SK-N-SH treated with all-trans-retinoic acid at 6 μM for 48 hours (cell line): ENCODE measurements around the gene KXD1.

Source experiments
- ATAC-seq: fragments of 200-7000 bp; cut with Tn5 transposase; 3 replicates; pipeline ENCODE4 v1.9.1; 2020; ENCODE audit warnings: mild to moderate bottlenecking, moderate library complexity
- BACH2 ChIP-seq: fragments of 250-450 bp; sonication (Bioruptor Pico); IDR thresholded peaks from 2 replicates; pipeline ENCODE4 v1.9.0; 2021; ENCODE audit warnings: mild to moderate bottlenecking, borderline replicate concordance
- CSDC2 ChIP-seq: fragments of 250-450 bp; sonication (Bioruptor Pico); IDR thresholded peaks from 2 replicates; pipeline ENCODE4 v1.5.0; 2020; ENCODE audit warnings: mild to moderate bottlenecking, moderate library complexity
- ESRRG ChIP-seq: fragments of 250-450 bp; sonication (Bioruptor Pico); IDR thresholded peaks from 2 replicates; pipeline ENCODE4 v1.6.1; 2021; ENCODE audit warnings: mild to moderate bottlenecking
- GLIS3 ChIP-seq: fragments of 250-450 bp; sonication (Bioruptor Pico); IDR thresholded peaks from 2 replicates; pipeline ENCODE4 v1.5.0; 2020; ENCODE audit warnings: mild to moderate bottlenecking, moderate library complexity
- OSR1 ChIP-seq: fragments of 250-450 bp; sonication (Bioruptor Pico); IDR thresholded peaks from 2 replicates; pipeline ENCODE4 v1.8.0; 2022; ENCODE audit warnings: moderate library complexity, mild to moderate bottlenecking, inconsistent platforms
- PATZ1 ChIP-seq: fragments of 250-450 bp; sonication (Bioruptor Pico); IDR thresholded peaks from 2 replicates; pipeline ENCODE4 v1.8.0; 2020; ENCODE audit warnings: mild to moderate bottlenecking, moderate library complexity, borderline replicate concordance
- POU6F1 ChIP-seq: fragments of 250-450 bp; sonication (Bioruptor Pico); IDR thresholded peaks from 2 replicates; pipeline ENCODE4 v1.8.0; 2021; ENCODE audit warnings: low read depth, mild to moderate bottlenecking, moderate library complexity, borderline replicate concordance
- PPARA ChIP-seq: fragments of 250-450 bp; sonication (Bioruptor Pico); IDR thresholded peaks from 2 replicates; pipeline ENCODE4 v1.5.0; 2020; ENCODE audit warnings: mild to moderate bottlenecking, borderline replicate concordance
- RARB ChIP-seq: fragments of 250-450 bp; sonication (Bioruptor Pico); IDR thresholded peaks from 2 replicates; pipeline ENCODE4 v1.8.0; 2021; ENCODE audit warnings: mild to moderate bottlenecking, moderate library complexity
- SNAI2 ChIP-seq: fragments of 250-450 bp; sonication (Bioruptor Pico); IDR thresholded peaks from 2 replicates; pipeline ENCODE4 v1.5.0; 2020; ENCODE audit warnings: mild to moderate bottlenecking, moderate library complexity
- TCF4 ChIP-seq: fragments of 250-450 bp; sonication (Bioruptor Pico); IDR thresholded peaks from 2 replicates; pipeline ENCODE4 v1.8.0; 2021; ENCODE audit warnings: mild to moderate bottlenecking, moderate library complexity, borderline replicate concordance
- TOX ChIP-seq: fragments of 250-450 bp; sonication (Bioruptor Pico); IDR thresholded peaks from 2 replicates; pipeline ENCODE4 v1.8.0; 2021; ENCODE audit warnings: mild to moderate bottlenecking, moderate library complexity, borderline replicate concordance
- ZC3H10 ChIP-seq: fragments of 250-450 bp; sonication (Bioruptor Pico); IDR thresholded peaks from 2 replicates; pipeline ENCODE4 v1.5.1; 2021; ENCODE audit warnings: mild to moderate bottlenecking, moderate library complexity
- ZFP3 ChIP-seq: fragments of 250-450 bp; sonication (Bioruptor Pico); IDR thresholded peaks from 2 replicates; pipeline ENCODE4 v1.5.0; 2020; ENCODE audit warnings: mild to moderate bottlenecking, moderate library complexity
- ZFP30 ChIP-seq: fragments of 450-650 bp; formaldehyde crosslinking; IDR thresholded peaks from 2 replicates; pipeline ENCODE4 v1.5.0; 2022; ENCODE audit warnings: mild to moderate bottlenecking, moderate library complexity
- ZNF565 ChIP-seq: fragments of 450-650 bp; formaldehyde crosslinking; conservative IDR thresholded peaks from 2 replicates; pipeline ENCODE4 v1.5.0; 2020; ENCODE audit warnings: low read depth, mild to moderate bottlenecking, moderate library complexity
- TF ChIP-seq, protein P1 (sequence below): fragments of 250-450 bp; sonication (Bioruptor Pico); IDR thresholded peaks from 2 replicates; pipeline ENCODE4 v1.5.1; 2021; ENCODE audit warnings: mild to moderate bottlenecking, moderate library complexity
- TF ChIP-seq, protein P2 (sequence below): fragments of 250-450 bp; sonication (Bioruptor Pico); IDR thresholded peaks from 2 replicates; pipeline ENCODE4 v1.5.0; 2020; ENCODE audit warnings: mild to moderate bottlenecking, moderate library complexity

KXD1 gene

DNA sequence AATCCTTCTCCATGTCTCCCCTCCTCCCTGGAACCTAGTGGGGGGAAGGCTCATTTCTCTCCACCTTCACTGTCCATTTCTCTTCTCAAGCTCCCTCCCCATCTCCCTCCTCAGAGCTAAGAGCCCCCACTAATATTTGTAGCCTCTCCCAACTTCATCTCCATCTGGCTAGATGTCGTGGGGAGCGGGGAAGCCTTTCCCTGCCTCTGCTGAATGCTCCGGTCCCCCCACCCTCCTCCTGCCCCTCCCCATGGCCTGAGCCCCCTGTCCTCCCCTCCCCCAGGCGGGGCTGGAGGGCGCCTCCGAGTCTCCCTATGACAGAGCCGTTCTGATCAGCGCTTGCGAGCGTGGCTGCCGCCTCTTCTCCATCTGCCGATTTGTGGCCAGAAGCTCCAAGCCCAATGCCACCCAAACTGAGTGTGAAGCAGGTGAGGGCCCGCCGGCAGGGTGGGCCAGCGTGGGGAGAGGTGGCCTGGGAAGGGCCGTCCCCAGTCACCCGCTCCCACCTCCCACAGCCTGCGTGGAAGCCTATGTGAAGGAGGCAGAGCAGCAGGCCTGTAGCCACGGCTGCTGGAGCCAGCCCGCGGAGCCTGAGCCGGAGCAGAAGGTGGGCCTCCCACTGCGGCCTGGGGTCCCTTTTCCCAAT lies 56.0 kb downstream of the KXD1 start:
- no peak for ATAC-seq
- TF ChIP-seq, protein P1, sequence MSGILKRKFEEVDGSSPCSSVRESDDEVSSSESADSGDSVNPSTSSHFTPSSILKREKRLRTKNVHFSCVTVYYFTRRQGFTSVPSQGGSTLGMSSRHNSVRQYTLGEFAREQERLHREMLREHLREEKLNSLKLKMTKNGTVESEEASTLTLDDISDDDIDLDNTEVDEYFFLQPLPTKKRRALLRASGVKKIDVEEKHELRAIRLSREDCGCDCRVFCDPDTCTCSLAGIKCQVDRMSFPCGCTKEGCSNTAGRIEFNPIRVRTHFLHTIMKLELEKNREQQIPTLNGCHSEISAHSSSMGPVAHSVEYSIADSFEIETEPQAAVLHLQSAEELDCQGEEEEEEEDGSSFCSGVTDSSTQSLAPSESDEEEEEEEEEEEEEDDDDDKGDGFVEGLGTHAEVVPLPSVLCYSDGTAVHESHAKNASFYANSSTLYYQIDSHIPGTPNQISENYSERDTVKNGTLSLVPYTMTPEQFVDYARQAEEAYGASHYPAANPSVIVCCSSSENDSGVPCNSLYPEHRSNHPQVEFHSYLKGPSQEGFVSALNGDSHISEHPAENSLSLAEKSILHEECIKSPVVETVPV (CRISPR knock-in tag) = no peak
- no peak for TF ChIP-seq OSR1 (CRISPR knock-in tag)
- no peak for TF ChIP-seq TOX (CRISPR knock-in tag)
- TF ChIP-seq CSDC2 = no peak
- TF ChIP-seq PATZ1 = no peak
- no peak for TF ChIP-seq TCF4 (CRISPR knock-in tag)
- no peak for TF ChIP-seq ZFP3 (CRISPR knock-in tag)
- no peak for TF ChIP-seq ESRRG (CRISPR knock-in tag)
- no peak for TF ChIP-seq ZNF565 (CRISPR knock-in tag)
- no peak for TF ChIP-seq ZFP30 (CRISPR knock-in tag)
- TF ChIP-seq POU6F1 (CRISPR knock-in tag) = no peak

GRCh38 chr19:18616023-18616422 lies 58.4 kb downstream of the KXD1 start:
- TF ChIP-seq ZC3H10 (CRISPR knock-in tag) (no peak), RARB (CRISPR knock-in tag) (no peak), PATZ1 (no peak), ESRRG (CRISPR knock-in tag) (no peak), TOX (CRISPR knock-in tag) (no peak), BACH2 (no peak), CSDC2 (no peak), ZFP3 (CRISPR knock-in tag) (no peak), ZNF565 (CRISPR knock-in tag) (no peak), PPARA (no peak), SNAI2 (CRISPR knock-in tag) (no peak), GLIS3 (CRISPR knock-in tag) (no peak), POU6F1 (CRISPR knock-in tag) (no peak), TCF4 (CRISPR knock-in tag) (no peak)
- TF ChIP-seq, protein P1 (CRISPR knock-in tag) = no peak
- TF ChIP-seq, protein P2, sequence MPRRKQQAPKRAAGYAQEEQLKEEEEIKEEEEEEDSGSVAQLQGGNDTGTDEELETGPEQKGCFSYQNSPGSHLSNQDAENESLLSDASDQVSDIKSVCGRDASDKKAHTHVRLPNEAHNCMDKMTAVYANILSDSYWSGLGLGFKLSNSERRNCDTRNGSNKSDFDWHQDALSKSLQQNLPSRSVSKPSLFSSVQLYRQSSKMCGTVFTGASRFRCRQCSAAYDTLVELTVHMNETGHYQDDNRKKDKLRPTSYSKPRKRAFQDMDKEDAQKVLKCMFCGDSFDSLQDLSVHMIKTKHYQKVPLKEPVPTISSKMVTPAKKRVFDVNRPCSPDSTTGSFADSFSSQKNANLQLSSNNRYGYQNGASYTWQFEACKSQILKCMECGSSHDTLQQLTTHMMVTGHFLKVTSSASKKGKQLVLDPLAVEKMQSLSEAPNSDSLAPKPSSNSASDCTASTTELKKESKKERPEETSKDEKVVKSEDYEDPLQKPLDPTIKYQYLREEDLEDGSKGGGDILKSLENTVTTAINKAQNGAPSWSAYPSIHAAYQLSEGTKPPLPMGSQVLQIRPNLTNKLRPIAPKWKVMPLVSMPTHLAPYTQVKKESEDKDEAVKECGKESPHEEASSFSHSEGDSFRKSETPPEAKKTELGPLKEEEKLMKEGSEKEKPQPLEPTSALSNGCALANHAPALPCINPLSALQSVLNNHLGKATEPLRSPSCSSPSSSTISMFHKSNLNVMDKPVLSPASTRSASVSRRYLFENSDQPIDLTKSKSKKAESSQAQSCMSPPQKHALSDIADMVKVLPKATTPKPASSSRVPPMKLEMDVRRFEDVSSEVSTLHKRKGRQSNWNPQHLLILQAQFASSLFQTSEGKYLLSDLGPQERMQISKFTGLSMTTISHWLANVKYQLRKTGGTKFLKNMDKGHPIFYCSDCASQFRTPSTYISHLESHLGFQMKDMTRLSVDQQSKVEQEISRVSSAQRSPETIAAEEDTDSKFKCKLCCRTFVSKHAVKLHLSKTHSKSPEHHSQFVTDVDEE (CRISPR knock-in tag) = no peak
- no peak for ATAC-seq
